Measurements from ENCODE around the gene GAB2. TPM values are rescaled to one million over a fixed set of nuclear protein-coding genes. Genes with fewer than 3 reads are reported as not detected.

Gene GAB2
- total RNA-seq, 1 experiment from 2014 or later: 10.6 TPM

GRCh38 chr11:78270971-78271370 lies 146.6 kb downstream of the GAB2 start:
- CTCF ChIA-PET: no interaction called here
- intact Hi-C loops (cut with micrococcal nuclease; ENCODE audit: unreplicated experiment): no loop called here
- no peak for DNase-seq
- no peak overlapping the region for H3K4me3 Mint-ChIP-seq (ENCODE audit: low read depth, unreplicated experiment)
- no peaks in the 10 kb centered on the region for H3K36me3 Mint-ChIP-seq (ENCODE audit: insufficient read depth, unreplicated experiment)
- no TSS peak for BruUV-seq (replicated peaks)
- TF ChIP-seq, protein P1, sequence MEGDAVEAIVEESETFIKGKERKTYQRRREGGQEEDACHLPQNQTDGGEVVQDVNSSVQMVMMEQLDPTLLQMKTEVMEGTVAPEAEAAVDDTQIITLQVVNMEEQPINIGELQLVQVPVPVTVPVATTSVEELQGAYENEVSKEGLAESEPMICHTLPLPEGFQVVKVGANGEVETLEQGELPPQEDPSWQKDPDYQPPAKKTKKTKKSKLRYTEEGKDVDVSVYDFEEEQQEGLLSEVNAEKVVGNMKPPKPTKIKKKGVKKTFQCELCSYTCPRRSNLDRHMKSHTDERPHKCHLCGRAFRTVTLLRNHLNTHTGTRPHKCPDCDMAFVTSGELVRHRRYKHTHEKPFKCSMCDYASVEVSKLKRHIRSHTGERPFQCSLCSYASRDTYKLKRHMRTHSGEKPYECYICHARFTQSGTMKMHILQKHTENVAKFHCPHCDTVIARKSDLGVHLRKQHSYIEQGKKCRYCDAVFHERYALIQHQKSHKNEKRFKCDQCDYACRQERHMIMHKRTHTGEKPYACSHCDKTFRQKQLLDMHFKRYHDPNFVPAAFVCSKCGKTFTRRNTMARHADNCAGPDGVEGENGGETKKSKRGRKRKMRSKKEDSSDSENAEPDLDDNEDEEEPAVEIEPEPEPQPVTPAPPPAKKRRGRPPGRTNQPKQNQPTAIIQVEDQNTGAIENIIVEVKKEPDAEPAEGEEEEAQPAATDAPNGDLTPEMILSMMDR (IDR thresholded peaks at IDR 0.05; ENCODE audit: unreplicated experiment): no peak
- H3K4me1 Mint-ChIP-seq (ENCODE audit: low read depth, unreplicated experiment): no peaks in the 10 kb centered on the region
- H3K27me3 Mint-ChIP-seq (ENCODE audit: unreplicated experiment): no peaks in the 10 kb centered on the region
- H3K27ac Mint-ChIP-seq (ENCODE audit: unreplicated experiment): no peak overlapping the region
- no peaks in the 10 kb centered on the region for H3K9me3 Mint-ChIP-seq (ENCODE audit: low read depth, unreplicated experiment)

GRCh38 chr11:78269806-78270205 lies 147.8 kb downstream of the GAB2 start:
- H3K36me3 Mint-ChIP-seq (ENCODE audit: insufficient read depth, unreplicated experiment): no peaks in the 10 kb centered on the region
- H3K27ac Mint-ChIP-seq (ENCODE audit: unreplicated experiment): no peak overlapping the region
- no peak overlapping the region for H3K4me3 Mint-ChIP-seq (ENCODE audit: low read depth, unreplicated experiment)
- no peaks in the 10 kb centered on the region for H3K9me3 Mint-ChIP-seq (ENCODE audit: low read depth, unreplicated experiment)
- DNase-seq: no peak
- BruUV-seq (replicated peaks): no TSS peak
- H3K4me1 Mint-ChIP-seq (ENCODE audit: low read depth, unreplicated experiment): no peaks in the 10 kb centered on the region
- intact Hi-C loops (cut with micrococcal nuclease; ENCODE audit: unreplicated experiment): no loop called here
- TF ChIP-seq, protein P1 (IDR thresholded peaks at IDR 0.05; ENCODE audit: unreplicated experiment): no peak
- CTCF ChIA-PET: no interaction called here
- no peaks in the 10 kb centered on the region for H3K27me3 Mint-ChIP-seq (ENCODE audit: unreplicated experiment)

DNA sequence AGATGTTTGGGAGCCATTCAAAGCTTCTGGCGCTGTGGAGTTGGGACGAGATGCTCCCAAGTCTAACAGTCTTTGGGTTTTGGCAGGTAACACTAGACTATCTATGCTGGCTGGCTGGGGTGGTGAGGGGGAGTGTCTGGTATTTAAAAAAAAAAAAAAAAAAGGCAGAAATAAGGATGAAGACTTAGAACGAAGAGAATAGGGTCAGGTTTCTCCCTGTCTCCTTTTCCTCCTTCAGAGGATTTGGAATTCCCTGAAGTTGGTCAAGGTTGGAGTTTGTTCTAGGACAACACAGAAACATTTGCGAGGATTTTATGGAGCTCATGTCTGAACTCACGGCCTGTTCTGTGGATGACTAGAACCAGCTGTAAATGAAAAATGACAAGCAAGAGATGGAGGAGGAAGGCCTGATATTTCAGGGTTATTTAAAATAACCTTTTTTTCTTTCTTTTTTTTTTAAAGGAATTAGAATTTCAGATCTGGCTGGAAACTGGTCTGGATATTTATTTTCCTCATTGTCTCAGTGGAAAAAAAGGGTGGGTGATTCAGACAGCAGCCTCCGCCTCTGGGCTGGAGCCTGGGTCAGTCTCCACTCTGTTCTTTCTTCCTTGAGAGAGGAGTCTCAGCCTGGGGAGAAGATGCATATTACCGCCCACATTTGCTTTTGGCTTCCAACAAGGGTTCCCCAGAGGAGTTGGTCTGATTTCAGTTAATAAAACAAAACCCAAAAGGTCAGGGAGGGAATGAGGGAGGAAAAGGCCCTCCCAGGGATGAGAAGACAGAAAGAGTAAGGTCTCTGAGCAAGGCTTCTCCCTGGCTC lies 148.8 kb downstream of the GAB2 start:
- no peaks in the 10 kb centered on the region for H3K4me1 Mint-ChIP-seq (ENCODE audit: low read depth, unreplicated experiment)
- H3K27me3 Mint-ChIP-seq (ENCODE audit: unreplicated experiment): no peaks in the 10 kb centered on the region
- no TSS peak for BruUV-seq (replicated peaks)
- intact Hi-C loops (cut with micrococcal nuclease; ENCODE audit: unreplicated experiment): no loop called here
- CTCF ChIA-PET: interaction anchor here (0.6 to 0.7 kb wide), 2 partner anchors 31 to 83 kb away, joined by 3 to 5 read pairs; no protein-coding TSS in a partner anchor
- no peaks in the 10 kb centered on the region for H3K36me3 Mint-ChIP-seq (ENCODE audit: insufficient read depth, unreplicated experiment)
- no peak for DNase-seq
- H3K27ac Mint-ChIP-seq (ENCODE audit: unreplicated experiment): no peak overlapping the region
- no peak overlapping the region for H3K4me3 Mint-ChIP-seq (ENCODE audit: low read depth, unreplicated experiment)
- TF ChIP-seq, protein P1 (IDR thresholded peaks at IDR 0.05; ENCODE audit: unreplicated experiment): no peak
- no peaks in the 10 kb centered on the region for H3K9me3 Mint-ChIP-seq (ENCODE audit: low read depth, unreplicated experiment)

GRCh38 chr11:78266451-78266850 lies 151.2 kb downstream of the GAB2 start:
- Mint-ChIP-seq H3K9me3 (ENCODE audit: low read depth, unreplicated experiment) (no peaks in the 10 kb centered on the region), H3K27ac (ENCODE audit: unreplicated experiment) (no peak overlapping the region), H3K4me1 (ENCODE audit: low read depth, unreplicated experiment) (no peaks in the 10 kb centered on the region), H3K36me3 (ENCODE audit: insufficient read depth, unreplicated experiment) (no peaks in the 10 kb centered on the region), H3K27me3 (ENCODE audit: unreplicated experiment) (no peaks in the 10 kb centered on the region), H3K4me3 (ENCODE audit: low read depth, unreplicated experiment) (no peak overlapping the region)
- TF ChIP-seq, protein P1 (IDR thresholded peaks at IDR 0.05; ENCODE audit: unreplicated experiment): no peak
- intact Hi-C loops (cut with micrococcal nuclease; ENCODE audit: unreplicated experiment): no loop called here
- CTCF ChIA-PET: interaction anchor here (0.9 kb wide), 1 partner anchor 26 kb away, joined by 3 read pairs; no protein-coding TSS in a partner anchor
- BruUV-seq (replicated peaks): no TSS peak
- DNase-seq: no peak

Measured in Calu3 (cell line).